ENCODE measurements around the gene RNF112. TPM values are rescaled to one million over a fixed set of nuclear protein-coding genes. Genes with fewer than 3 reads are reported as not detected.

Gene RNF112
- total and polyA plus RNA-seq, 2 of the 13 experiments (the other 11 are each of a cell fraction or from before 2014, with no cell fraction given) = 0.05 TPM; not detected in 1

DNA sequence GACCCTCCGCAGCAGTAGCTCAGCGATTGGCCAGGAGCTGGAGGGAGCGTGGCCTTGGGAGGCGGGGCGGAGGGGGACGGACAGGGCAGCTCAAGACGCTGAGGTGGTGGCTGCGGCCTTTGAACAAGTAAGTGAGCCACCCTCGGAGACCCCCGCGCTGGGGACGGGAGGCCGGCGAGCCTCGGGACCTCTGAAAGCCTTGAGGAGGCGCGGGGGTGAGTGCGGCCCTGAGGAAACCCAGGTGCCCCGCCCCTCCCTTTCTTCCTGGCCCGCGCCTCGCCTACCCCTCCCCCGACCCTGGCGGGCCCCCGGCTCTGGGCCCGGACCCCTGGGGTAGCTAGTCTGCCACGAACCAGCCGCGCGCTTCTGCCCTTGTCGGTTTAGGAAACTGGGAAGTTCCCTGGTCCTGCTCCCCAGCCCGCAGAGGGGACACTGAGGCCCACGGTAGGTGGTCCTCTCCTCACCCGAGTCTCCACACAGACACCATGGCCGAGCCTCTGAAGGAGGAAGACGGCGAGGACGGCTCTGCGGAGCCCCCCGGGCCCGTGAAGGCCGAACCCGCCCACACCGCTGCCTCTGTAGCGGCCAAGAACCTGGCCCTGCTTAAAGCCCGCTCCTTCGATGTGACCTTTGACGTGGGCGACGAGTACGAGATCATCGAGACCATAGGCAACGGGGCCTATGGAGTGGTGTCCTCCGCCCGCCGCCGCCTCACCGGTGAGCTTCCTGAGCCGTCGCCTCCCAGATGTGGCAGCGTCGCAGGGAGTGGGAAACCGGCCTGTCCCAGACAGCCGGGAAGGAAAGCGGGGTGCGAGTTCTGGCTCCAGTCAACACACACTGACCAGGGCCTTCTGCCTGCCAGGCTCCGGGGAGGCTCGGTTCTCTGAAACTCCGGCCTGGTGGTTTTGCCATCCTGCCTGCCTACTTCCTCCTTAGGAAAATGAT, 32.3 kb upstream of the RNF112 start, which contains the start of gene MAPK7 (continued):
- no peak for TF ChIP-seq ETS1 (CRISPR knock-in tag; IDR thresholded peaks at IDR 0.05)
- TF ChIP-seq, protein P1, sequence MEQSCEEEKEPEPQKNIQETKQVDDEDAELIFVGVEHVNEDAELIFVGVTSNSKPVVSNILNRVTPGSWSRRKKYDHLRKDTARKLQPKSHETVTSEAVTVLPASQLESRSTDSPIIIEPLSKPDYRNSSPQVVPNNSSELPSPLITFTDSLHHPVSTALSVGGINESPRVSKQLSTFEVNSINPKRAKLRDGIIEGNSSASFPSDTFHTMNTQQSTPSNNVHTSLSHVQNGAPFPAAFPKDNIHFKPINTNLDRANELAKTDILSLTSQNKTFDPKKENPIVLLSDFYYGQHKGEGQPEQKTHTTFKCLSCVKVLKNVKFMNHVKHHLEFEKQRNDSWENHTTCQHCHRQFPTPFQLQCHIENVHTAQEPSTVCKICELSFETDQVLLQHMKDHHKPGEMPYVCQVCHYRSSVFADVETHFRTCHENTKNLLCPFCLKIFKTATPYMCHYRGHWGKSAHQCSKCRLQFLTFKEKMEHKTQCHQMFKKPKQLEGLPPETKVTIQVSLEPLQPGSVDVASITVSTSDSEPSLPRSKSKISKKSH (CRISPR knock-in tag; IDR thresholded peaks at IDR 0.05; ENCODE audit: borderline replicate concordance) = no peak
- TF ChIP-seq ZNF777 (CRISPR knock-in tag; IDR thresholded peaks at IDR 0.05) = 0 out of 2 replicates have a peak, but pooled peaks have one; percentile 41
- no peak for TF ChIP-seq ZNF296 (CRISPR knock-in tag; conservative IDR thresholded peaks at IDR 0.05)
- no peak for TF ChIP-seq GABPB1 (CRISPR knock-in tag; IDR thresholded peaks at IDR 0.05)
- TF ChIP-seq PCBP2 (optimal IDR thresholded peaks at IDR 0.05; ENCODE audit: low read depth, low read length, poor library complexity, severe bottlenecking) = no peak
- no peak; the same call in 1 of the 2 replicates for TF ChIP-seq THAP9 (CRISPR knock-in tag; IDR thresholded peaks at IDR 0.05; ENCODE audit: borderline replicate concordance)
- no peak for TF ChIP-seq SCMH1 (CRISPR knock-in tag; IDR thresholded peaks at IDR 0.05; ENCODE audit: borderline replicate concordance)
- TF ChIP-seq ZNF142 (CRISPR knock-in tag; IDR thresholded peaks at IDR 0.05) = no peak; the same call in 1 of the 2 replicates
- TF ChIP-seq ZNF569 (CRISPR knock-in tag; IDR thresholded peaks at IDR 0.05; ENCODE audit: borderline replicate concordance) = no peak

Data from HepG2 (cell line).